GM19452 (cell line): ENCODE data around the gene SEMA3G.

Experiments
- ATAC-seq: cut with Tn5 transposase; IDR thresholded peaks from one replicate; pipeline ENCODE4 v1.9.1; 2021; ENCODE audit not compliant: unreplicated experiment

Gene SEMA3G

DNA sequence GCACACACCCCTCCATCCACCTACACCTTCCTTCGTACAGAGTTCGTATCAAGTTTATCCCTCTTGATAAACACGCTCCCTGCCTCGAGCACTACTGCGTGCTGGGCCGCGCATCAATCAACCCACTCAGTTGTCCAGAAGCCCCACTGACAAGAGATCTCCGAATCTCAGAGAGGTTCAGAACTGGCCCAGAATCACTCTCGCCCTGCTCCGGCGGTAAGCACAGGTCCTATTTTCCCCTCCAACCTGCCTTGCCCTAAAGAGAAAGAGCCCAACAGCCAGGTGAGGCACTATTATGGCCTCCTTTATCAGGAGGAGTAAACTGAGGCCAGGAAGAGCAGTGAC, 10.0 kb upstream of the SEMA3G start:
- ATAC-seq, result no peak

DNA sequence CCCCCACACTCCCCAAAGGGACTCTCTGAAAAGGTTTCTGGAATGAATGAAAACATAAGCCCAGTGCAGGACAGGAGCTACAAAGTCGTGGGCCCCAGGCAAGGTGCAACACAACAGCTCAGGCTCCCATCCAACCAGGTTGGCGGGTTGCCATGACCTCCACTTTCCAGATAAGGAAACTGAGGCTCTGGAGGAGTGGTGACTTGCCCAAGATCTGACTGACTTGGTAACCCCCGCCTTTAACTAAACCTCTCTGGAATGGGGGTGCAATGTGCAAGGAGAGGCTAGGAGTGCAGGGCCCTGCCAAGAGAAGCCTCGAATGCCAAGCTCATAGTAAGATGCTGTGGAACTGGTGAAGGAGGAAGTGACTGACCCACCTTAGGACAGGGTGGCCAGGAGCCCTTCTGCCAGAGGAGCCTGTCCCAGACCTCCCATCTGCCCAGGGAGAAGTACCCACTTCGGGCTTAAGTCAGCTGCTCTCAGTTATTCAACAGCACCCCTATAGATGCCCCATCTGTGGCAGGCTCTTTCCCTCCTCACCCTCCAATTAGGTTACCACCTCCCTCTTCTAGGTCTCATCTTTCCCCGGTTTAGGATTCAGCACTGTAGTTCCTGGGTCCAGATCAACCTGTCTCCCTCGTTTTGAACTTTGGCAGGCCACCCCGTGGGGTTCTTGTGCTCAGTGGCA, 9.5 kb upstream of the SEMA3G start:
- ATAC-seq, result no peak

DNA sequence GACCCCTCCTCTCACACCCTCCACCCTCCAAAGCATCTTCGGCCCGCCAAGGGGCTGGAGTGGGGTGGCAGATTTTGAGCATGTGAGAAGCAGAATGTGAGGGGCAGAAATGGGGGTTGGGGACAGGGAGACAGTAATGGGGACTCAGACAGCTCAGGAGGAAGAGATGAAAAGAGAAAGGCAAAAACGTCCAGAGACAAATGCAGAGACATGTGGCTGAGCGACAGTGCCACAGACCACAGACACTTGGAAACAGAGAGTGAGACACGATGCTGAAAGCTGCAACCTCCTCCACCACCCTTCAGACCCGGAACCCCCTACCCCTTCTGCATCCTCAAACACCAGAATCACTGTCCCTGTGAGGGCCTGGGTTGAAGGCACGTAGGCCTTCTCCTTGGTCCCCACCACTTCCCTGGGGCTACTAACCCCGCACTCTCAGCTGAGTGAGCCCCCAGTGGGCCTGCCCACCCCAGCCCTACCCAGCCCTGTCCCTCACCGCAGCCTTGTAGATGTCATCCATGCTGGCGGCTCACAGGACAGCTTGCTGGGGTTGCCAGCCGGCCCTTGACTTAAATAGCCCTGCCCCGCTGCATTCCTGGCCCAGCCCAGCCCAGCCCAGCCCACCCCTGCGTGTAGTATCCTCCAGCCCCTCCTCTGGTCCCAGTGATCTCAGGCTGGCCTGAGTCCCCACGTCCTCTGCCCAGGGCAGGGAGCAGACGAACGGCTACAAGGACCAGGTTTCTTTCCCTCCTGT, 8.8 kb upstream of the SEMA3G start, which contains the start of gene TNNC1:
TSS of gene TNNC1 (minus strand) at position 546 of the 754 bp plus-strand sequence. CDS start at position 520, 26 bp downstream.
- no peak for ATAC-seq

DNA sequence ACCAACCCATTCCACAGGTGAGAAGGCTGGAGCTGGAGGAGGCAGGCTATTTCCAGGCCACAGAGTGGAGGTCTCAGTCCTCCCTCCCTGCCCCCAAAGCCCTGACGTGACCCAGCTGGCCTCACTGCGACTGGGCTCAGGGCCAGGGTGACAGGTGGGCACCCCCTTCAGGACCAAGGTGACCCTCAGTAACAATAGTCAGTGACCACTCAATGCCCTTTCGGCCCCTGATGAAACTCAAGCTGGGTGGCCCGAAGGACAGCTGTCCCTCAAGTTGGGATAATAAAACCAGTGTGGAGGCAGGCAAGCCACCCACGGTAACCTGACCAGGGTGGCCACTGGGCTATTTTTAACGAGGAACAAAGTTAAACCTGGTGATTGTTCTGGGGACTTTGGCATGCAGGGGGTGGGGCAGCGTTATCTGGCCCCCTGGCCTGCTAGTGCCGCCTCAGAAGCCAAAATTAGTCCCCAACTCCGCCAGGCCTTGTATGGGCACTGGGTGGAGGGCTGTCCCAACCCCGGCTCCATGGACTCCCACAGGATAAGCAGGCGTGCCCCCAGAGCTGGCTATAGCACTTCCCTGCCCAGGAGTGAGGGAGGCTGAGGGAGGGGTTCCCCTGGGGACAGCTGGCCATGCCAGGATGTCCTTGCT, 7.8 kb upstream of the SEMA3G start:
- ATAC-seq, result no peak

DNA sequence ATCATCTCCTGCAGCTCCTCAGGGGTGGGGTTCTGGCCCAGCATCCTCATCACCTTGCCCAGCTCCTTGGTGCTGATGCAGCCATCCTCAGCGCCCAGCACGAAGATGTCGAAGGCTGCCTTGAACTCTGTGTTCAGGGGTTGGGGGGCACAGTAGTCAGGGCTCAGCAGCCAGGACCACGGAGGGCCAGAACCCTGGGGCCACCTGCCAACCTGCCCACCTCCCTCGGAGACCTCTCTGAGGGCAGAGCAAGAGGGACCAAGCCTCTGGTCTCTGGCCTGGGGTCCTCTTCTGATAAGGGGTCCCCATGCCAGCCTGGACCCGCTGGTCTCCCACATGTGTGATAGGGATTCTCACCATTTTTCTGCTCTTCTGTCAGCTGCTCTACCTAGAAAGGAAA, 7.2 kb upstream of the SEMA3G start:
- no peak for ATAC-seq

DNA sequence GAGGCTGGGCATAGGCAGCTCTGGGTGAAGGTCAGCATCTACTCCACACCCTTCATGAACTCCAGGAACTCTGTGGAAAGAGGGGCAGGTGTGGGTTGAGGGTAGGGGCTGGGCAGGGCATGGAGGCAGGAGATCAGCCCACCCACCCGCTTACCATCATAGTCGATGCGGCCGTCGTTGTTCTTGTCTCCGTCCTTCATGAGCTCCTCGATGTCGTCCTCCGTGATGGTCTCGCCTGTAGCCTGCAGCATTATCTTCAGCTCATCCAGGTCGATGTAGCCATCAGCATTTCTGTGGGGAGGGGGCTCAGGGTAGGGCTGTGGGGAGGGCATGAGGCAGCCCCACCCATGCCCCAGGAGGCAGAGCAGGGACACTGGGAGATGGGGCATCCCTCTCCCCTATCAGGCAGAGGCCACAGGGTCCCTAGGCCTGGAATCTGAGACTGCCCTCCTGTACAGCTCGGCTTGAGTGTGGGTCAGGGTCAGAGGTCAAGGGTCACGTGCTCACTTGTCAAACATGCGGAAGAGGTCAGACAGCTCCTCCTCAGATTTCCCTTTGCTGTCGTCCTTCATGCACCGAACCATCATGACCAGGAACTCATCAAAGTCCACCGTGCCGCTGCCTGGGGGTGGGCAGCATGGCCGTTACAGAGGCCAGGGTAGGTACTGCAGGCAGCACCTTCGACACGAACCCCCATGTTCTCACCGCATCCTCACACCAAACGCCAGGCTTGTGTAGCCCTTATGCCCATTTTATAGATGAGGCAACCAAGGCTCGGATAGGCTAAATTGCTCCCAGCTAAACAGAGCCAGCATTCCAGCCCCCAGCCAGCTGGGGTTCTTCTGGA, 6.6 kb upstream of the SEMA3G start:
- ATAC-seq, result no peak

DNA sequence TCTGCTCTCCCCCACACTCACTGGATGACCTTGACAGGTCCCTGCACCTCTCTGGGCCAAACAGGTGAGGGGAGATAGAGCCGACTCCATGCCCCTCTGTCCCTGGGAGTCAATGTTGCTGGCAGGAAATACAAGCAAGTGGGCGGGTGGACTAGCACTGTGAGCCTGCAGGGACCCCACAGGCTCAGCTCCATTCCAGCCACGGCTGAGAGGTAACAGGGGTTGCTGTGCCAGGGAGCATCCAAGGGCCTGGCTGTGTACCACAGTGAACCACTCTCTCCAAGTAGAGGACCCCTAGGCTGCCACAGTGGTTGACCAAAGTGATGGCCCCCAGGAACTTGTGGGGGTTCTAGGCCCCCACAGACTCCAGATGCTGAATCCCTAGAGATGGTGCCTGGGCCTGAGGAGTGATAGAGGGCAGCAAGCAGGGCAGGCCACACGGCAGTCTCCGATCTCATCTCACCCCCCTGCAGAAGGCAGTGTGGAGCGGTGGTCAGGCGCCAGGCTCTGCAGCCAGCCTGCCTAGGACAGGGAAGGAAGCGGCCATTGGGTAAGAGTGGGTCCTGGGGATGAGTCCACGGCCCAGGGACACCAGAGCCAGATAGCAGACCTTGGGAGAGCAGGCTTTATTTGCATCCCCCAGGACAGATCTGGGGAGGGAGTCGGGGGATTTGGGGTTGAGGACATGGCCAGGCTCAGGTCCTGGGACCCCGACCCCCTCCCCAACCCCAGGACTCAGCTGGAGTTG, 5.8 kb upstream of the SEMA3G start:
- no peak for ATAC-seq

DNA sequence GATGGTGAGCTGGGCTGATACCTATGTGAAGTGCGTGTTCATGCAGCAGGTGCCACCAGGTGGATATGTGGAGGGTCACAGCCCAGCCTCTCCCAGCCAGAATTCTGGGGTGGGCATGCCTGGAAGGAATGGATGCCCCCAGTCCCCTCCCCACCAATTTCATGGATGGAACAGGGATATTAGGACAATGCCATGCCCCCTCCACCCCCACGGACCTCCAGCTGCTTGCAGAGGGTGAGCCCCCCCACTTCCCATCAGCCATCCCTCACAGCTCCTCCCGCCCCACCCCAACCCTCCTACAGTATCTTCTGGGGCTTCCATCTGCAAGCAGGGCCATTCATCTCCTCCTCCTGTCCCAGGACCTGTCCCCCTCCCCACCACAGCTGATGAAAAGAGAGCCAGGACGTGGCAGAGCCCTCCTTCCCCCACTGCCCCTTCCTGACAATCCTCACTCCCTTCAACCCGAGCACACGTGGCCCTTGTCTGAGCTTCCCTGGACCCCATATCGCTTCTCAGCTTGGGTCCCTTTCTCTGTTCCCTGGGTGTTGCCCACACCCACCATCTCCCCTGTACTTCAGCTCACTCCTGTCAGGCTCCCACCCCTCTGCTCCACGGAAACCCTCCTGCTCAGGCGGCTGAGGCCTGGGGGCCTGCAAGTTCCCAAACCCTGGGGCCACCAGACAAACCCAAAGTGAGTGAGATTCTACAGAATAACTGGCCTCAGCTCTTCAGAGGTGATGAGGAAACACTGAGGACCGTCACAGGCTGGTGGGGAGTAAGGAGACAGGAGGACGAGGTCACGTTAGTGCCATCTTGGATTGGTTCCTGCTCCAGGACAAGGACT, 2.8 kb upstream of the SEMA3G start:
- ATAC-seq, result no peak

DNA sequence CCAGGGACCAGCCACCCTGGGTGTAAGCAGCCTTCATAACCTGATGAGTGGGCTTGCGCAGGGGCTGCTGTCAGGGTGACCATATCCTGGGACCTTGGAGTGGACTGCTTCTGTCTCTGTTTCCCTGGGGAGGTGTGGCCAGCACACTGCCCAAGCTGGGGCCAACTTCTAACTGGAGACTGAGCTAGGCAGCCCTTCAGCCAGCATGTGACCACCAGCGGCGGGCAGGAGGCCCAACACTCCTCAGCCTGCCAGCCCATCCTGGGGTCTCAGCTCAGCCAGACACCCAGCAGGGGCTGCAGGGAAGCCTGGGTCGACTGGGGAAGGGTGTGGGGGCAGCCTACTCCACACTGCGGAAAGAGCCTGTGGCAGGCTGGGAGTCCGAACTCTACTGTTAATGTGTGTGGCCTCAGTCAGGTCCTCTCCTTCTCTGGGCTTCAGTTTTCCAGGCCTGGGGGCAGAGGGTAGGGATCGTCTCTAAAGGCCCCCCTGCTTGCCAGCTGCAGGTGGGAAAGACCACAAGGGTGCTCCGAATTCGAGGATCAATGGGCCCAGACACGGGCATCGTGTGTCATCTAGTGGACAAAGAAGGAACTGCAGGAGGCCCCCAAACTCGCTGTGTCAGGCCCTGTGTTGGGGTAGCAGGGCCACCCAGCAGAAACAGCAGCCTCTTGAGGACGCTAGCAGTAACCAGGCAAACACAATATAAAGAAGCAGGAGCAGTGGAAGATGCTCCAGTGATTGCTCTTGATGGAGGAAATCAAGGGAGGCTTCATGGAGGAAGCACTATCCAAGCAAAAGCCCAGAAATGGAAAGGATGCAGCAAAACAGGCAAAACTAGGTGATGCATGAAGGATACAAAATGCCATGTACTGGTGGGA, 2.0 kb upstream of the SEMA3G start:
- ATAC-seq, result no peak

DNA sequence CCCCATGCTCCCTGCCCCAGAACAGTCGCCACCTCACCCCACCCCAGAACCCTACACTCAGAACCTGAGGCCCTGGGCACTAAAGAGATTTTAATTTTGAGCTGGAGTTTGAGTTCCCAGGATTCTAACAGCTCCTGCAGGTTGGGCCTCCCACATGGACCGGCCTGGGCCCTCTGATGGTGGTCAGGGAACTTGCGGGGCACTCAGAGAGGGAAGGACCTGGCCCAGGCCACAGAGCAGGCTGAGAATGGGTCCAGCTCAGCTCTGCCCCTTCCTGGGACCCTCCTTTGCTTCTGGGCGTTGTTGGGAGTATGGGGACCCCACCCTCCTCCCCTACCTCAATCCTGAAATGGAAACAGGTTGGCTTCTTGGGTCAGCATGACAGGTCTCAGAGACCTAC, 1.1 kb upstream of the SEMA3G start:
- ATAC-seq, result no peak

DNA sequence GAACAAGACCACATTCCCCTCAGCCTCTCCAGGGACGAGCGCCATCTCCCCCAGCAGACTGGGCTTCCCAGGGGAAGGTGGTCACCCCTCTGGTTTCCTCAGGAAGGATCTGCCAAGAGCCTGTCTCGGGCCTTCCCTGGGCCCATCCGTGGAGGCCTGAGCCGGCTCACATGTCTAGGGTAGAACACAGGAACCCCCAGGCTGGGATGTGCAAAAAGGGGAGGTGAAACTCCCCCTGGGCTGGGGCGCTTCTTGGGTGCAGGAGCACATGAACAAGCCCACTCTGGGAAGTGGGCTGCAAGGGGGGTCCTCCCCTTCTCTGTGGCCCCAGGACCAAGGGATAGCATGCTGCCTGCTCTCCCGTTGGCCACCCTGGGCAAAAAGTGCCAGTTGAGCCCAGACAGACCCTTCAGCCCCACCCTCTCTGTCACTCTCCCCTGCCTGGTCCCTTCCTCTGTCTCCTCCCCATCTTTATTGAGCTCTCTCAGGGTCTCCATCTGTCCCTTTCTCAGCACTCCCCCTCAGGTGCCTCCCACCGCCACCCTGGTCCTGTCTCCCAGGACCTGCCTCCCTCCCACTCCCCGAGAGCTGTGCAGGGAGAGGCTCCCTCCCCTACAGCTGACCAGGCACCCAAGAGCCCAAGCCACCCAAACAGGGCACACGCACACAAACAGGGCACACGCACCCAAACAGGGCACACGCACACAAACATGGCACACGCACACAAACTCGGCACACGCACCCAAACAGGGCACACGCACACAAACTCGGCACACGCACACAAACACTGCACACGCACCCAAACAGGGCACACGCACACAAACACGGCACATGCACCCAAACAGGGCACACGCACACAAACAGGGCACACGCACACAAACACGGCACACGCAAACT, 864 bp downstream of the SEMA3G start:
- ATAC-seq, result no peak

DNA sequence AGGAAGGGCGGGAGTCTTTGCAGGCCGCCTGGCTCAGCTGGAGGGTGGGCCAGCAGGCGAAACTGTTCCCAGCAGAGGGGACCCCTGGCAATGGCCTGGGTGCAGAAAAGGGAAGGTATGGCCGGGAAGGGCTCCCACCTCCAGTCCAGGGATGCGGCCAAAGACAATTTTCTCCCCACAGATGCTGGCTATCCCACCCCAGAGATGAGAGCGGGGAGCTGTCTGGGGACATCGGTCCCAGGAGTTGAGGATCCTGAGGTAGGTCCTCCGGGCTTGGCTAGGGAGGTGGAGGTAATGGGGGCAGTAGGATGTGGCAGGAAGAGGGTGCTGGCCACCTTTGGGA, 1.7 kb downstream of the SEMA3G start:
- ATAC-seq, result no peak

DNA sequence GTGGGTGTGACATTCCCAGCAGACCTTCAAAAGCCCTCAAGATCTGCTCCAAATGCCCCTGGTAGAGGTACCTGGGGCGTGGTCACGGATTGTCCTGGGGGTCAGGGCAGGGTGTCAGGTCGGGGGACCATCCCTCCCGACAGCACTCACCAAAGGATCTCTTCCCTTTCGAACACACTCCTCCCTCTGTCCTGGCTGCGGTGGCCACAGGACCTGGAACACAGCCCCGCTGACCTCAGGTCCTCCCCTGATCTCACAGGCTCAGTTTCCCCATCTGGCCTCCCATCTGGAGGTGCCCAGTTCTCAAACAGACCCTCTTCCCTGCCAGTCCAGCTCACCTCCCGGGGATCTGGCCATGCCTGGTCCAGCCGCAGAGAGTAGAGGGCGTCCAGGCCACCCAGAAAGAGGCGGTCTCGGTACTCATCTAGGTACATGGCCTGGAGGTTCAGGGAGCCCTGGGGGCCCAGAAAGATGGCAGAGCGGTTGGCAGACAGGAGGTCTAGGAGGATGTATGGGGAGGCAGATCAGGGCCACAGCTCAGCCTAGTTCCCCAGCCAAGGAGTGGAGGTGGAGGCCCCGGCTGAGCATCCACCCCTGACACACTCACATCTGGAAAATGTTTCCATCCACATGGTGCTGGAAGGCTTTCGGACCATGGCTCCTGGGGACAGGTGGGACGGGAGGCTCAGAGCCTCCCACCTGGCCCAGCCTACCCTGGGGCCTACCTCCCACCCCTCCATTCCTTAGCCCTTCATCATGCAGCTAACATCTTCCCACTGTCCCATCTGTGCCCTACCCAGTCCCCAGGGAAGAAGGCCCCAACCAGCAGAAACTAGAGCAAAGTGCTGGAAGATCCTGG, 2.3 kb downstream of the SEMA3G start:
- no peak for ATAC-seq

DNA sequence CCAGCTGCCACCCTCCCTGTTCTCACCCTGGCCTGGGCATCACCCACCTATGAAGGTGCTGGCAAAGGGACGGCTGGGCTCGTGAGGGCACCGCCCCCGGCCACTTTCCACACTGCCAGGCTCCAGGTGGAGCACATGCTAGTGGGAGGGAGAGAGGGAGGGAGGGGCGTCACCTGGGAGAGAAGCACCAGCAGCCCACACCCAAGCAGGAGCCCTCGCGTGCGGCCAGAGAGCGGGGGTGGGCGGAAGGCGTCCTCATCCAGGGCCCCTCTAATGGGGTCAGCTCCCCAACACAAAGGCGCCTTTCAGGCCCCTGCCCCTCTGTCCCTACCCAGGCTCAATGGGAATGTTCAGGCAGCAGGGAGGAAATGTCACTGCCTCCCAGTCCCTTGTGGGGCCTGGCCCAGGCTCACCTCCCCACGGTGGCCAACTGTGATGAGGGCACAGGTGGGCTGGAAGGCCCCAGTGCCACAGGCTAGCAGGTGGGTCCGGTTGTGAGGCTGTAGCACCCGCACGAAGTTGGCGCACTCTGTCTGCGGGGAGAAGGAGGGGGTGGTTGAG, 3.1 kb downstream of the SEMA3G start:
- ATAC-seq, result no peak

DNA sequence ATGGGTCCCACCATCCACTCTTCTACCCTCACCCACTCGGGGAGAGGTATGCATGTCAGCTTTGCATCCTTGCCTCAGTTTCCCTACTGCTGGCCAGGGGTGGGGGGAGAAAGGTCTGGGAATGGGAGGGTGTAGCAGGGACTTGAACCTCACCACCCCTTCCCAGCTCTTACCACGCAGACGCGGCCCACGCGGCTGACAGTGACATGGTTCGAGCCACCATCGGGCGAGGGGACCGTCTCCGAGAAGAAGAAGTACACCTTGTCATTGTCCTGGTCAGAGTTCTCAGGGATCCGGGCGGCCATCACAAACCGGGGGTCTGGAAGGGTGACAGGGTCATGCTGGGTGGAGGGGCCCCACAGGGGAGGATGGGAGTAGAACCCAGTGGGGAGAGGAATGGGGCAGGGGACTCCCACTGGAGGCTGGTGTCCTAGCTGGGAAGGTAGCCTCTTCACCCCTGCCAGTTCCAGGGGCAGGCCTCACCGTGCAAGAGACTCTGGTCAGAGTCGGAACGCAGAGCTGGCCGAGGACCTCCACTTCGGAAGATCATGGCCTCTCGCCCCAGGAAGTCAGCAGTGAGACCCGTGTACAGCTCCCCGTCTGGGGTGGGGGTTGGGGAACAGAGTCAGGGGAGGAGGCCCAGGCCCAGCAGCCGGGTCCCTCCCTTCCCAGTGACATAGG, 3.7 kb downstream of the SEMA3G start:
- no peak for ATAC-seq

DNA sequence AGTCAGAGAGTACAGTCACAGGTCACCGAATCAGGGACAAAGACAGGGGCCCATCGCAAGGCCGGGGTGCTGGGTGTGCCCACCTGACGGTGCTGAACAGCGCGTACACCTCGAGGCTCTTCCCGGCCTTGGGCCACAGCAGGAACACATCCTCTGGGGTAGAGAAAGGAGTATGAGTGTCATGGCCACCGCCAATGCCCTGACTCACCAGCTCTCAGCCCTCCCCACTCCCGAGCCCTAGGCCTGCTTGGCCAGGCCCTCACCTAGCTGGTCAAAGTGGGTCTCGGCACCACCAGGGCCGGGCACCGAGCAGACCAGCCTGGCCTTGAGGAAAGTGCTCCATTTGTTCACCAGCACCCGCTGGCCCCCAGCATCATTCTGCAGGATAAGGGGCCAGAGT, 4.2 kb downstream of the SEMA3G start:
- ATAC-seq, result no peak
